OCI-LY7 (cell line): Measurements from ENCODE around the gene CYFIP1.

ENCODE experiments used
- EZH2phosphoT487 ChIP-seq: fragments of 200-600 bp; sonication (generic); IDR thresholded peaks from 2 replicates; pipeline ENCODE4 v1.6.1; 2018; ENCODE audit warnings: low read depth, borderline replicate concordance, mild to moderate bottlenecking, mixed run types, antibody characterized with exemption, low read length, moderate library complexity, mixed read lengths
- TF ChIP-seq, protein P1 (sequence below): fragments of 200-600 bp; sonication (generic); conservative IDR thresholded peaks from 2 replicates; pipeline ENCODE4 v1.5.1; 2014; ENCODE audit warnings: mild to moderate bottlenecking, antibody characterized with exemption, low read length, moderate library complexity, mixed read lengths

DNA sequence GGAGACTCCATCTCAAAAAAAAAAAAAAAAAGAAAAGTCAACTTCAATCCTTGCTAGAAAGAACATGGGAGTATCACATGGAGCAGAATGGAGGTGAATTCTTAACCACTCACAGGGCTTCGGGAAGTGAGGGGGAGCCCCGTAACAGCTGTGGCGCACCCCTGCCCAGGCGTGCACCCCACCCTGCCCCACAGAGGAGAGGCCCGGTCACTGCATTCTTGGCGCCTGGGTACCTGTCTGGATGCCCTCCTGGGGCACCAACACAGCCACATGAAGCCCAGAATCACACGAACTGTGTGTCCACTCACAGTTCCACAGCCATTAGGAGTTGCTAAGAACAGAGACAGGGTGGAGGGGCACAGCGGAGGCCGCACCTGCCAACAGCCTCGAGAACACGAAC lies 89.9 kb downstream of the CYFIP1 start:
- TF ChIP-seq, protein P1, sequence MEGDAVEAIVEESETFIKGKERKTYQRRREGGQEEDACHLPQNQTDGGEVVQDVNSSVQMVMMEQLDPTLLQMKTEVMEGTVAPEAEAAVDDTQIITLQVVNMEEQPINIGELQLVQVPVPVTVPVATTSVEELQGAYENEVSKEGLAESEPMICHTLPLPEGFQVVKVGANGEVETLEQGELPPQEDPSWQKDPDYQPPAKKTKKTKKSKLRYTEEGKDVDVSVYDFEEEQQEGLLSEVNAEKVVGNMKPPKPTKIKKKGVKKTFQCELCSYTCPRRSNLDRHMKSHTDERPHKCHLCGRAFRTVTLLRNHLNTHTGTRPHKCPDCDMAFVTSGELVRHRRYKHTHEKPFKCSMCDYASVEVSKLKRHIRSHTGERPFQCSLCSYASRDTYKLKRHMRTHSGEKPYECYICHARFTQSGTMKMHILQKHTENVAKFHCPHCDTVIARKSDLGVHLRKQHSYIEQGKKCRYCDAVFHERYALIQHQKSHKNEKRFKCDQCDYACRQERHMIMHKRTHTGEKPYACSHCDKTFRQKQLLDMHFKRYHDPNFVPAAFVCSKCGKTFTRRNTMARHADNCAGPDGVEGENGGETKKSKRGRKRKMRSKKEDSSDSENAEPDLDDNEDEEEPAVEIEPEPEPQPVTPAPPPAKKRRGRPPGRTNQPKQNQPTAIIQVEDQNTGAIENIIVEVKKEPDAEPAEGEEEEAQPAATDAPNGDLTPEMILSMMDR, result no peak
- TF ChIP-seq EZH2phosphoT487, result no peak
